A204.1 (cell line): ENCODE results near the gene CAMK1D.

Source experiments
- FAIRE-seq: peaks from 2 replicates; lab custom pipeline; 2012; peaks lifted over from hg19 to GRCh38; lab: Jason Lieb, UNC

The CAMK1D gene

DNA sequence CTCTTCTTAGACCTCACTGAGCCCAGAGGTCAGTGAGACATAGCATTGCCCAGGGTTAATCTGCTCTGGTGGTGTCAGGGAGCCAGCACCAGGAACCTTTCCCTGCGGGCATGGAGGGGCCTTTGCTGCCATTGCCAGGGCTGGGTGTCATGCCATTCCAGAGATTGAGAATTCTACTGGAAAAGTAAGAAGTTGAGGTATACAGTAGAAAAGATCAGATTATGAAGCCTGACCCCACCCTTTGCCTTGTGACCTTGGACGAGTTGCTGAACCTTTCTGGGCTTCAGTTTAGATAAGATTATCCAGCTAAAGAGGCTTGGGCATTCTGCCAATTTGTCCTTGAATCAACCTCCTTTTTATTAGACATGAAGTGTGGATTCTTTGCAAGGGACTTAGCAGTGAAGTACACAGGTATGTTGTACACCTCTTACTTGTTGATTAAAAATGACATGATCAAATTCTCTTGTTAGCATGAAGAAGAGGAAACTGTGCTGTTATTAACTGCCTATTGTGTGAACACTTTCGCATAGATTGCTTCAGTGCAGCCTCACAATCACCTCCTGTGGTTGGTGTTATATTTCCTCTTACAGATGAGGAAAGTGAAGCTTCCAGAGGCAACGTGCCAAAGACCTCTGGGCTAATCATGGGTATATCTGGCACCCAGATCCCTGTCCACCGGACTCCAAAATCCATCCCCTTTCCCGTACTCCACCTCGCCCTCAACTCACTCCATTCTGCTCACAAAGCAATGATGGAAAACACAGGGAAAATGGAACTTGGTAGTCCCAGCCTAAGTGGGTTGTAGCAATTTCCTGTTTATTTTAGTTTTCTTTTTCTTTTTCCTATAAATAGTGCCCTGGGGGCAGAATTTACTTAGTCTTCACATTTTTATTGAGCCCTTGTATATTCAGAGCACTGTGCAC is 151.3 kb downstream of the CAMK1D start:
- FAIRE-seq = no peak

- FAIRE-seq = no peak
These were observed 152.0 kb downstream of the CAMK1D start for GRCh38 chr10:12501324-12501723.

DNA sequence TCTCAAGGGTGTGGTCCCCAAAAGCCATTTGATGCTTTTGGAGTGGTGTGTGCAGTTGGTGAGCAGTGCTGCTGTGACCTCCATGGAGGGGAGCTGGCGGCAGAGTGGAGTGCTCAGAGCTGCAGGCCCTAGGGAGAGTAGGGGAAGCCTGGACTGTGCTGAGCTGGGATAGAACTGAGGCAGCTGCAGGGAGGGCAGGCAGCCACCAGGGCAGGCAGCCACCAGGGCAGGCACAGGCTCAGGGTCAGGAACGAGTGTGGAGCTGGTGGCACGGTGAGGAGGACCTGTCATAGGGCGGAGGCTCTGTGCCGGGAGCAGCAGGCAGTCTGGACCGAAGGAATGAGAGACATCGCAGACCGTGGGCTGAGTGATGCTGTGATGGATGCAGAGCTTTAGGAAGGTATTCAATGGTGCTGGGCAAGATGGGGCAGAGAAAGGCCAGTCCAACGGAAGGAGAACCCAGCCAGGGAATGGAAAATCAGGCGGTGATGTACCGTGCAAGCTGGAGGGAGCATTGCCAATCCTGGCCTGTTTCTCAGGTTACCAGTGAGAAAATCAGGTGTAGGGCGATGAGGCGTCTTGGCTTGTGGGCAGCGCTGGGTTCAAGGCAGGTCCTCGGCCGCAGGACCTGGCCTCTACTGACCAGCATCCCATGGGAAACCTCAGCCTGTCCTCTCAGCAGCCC is 152.6 kb downstream of the CAMK1D start:
- FAIRE-seq = no peak

DNA sequence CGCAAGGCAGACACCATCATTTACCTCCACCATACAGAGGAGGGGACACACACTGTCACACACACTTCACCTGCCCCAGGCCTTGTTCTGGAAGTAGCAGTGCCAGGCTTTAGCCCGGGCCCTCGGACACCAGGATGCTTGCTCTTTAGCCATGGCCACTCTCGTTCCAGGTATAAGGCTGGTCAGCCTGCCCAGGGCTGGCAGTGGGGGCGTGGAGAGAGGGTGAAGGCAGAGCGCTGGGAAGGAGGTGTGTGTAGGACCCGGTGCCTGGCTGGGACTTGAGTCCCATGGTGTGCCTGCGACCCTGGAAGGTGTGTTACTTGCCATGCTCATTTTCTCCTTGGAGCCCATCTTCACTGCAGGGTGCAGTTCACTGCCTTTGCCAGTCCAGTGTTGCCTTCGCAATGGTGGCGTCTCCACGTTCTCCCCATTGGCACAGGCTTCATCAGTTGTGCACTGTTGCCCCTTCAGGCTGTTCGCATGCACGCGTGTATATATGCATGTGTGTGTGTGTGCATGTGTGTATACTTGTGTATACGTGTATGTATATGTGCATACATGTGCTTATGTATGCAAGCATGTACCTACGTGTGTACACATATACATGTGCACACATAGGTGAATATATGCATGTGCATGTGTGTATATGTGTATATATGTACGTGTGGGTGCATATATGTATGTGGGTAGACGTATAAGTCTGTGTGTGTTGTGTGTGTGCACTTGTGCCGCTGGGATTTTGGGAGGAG is 153.4 kb downstream of the CAMK1D start:
- FAIRE-seq = no peak

DNA sequence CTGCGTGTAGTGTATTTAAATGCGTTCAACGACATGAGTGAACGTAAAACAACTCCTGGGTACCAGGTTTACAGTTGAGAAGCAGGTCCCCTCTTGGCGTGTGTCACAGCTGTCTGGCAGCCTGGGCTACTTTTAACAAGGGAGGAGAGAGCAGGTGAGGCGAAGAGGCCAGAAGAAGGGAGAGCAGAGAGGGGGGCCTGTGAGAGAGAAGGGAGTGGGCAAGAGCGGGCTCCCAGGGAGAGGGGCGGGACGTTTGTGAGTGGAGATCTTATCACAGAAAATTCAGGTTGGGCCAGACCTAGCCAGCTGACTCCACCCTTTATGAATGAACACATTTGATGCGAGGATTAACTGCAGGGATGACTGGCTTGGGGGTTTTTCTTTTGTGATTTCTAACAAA is 154.0 kb downstream of the CAMK1D start:
- FAIRE-seq = no peak

DNA sequence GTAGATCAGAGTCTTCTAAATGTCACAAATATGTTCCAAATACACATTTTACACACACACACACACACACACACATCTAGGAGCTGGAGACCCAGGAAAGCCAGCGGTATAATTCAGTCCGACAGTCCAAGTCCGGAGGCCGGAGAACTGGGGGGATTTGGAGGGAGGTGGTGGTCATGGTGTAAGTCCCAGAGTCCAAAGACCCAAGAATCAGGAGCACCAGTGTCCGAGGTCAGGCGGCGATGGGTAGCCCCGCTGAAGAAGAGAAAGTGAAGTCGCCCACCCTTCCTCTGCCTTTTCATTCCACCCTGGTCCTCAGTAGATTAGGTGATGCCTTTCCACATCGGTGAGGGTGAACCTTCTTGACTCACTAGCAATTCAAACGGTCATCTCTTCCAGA is 154.8 kb downstream of the CAMK1D start:
- FAIRE-seq = no peak

GRCh38 chr10:12504628-12505027 is 155.3 kb downstream of the CAMK1D start:
- FAIRE-seq = no peak

- FAIRE-seq = no peak
These were observed 156.3 kb downstream of the CAMK1D start for GRCh38 chr10:12505683-12506082.

DNA sequence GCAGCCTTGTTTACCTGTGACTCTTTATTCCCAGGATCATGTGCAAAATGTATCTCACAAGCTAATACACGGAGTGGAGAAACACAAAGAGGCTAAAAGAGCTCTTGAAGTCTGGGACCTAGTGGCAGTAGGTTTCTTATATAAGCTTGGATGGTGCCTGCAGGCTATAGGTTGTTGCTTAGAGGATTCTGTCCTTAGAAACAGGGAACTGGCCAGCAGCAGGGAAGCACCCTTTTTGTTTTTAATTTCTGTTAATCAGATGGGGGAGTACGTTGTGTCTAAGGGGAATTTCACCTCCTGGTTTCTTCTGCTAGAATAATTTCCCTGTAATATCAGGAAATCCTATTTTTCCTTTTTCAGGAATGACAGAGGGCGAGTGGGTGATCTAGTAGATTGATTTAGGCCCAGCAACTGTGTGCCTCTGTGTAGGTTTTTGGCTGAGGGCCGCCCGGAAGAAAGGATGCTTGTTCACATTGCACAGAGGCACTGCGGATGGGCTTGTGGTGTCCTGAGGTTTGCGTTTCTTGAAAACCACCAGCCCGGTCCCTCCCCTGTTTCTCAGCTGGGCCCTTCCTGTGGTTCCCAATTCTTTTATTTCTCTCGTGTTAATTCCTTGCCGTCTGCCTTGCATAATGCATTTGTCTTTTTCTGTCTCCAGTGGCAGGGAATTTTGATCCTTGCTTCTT is 158.0 kb downstream of the CAMK1D start:
- FAIRE-seq = no peak

GRCh38 chr10:12508165-12508564 is 158.8 kb downstream of the CAMK1D start:
- FAIRE-seq = no peak

- FAIRE-seq = no peak
These were observed 159.9 kb downstream of the CAMK1D start for GRCh38 chr10:12509016-12509793.

GRCh38 chr10:12509794-12510100 is 160.4 kb downstream of the CAMK1D start:
- no peak for FAIRE-seq

GRCh38 chr10:12510501-12510941 is 161.2 kb downstream of the CAMK1D start:
- no peak for FAIRE-seq

GRCh38 chr10:12510984-12511383 is 161.6 kb downstream of the CAMK1D start:
- no peak for FAIRE-seq

- no peak for FAIRE-seq
These were observed 162.3 kb downstream of the CAMK1D start for GRCh38 chr10:12511651-12512050.

GRCh38 chr10:12512332-12513002 is 163.1 kb downstream of the CAMK1D start:
- no peak for FAIRE-seq

- FAIRE-seq = no peak
These were observed 163.6 kb downstream of the CAMK1D start for GRCh38 chr10:12513003-12513365.

DNA sequence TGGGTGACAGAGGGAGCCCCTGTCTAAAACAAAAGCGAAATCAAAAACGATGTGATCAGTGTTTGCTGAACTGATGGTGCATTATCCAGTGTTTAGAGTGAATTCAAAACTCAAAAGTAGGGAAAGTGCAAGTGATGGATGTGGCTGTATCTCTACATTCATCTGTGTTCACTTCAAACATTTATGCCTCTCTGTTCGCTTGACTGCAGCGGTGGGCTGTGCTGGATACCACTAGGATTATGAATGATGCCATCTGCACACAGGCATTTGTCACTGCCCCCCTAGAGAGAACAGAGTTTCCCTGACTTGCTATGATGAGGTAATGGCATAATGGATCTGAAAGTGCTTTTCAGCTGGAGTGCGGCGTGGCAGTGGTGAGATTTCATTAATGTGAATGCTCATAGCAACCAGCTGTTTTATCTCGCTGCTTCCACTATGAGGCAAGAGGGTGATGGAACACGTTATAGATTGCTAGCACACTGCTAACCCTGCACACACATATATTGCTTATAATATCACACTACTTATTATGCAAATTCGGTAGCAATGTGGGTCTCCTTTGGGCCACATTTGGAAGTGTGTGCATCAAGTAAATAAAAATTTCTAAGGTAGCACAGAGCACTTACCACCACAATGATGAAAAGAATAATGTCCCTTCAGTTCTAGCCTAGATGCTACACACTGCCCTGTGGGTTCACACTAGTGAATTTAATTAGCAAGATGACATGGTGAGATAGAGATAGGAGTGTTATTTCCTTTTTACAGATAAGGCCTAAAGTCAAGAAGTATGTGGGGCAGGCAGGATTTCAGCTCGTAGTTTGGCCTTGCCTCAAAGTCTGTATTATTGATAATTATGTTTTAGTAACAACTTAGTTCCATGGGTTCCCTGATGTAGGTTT is 164.7 kb downstream of the CAMK1D start:
- no peak for FAIRE-seq

- no peak for FAIRE-seq
These were observed 168.7 kb downstream of the CAMK1D start for GRCh38 chr10:12518024-12518423.

DNA sequence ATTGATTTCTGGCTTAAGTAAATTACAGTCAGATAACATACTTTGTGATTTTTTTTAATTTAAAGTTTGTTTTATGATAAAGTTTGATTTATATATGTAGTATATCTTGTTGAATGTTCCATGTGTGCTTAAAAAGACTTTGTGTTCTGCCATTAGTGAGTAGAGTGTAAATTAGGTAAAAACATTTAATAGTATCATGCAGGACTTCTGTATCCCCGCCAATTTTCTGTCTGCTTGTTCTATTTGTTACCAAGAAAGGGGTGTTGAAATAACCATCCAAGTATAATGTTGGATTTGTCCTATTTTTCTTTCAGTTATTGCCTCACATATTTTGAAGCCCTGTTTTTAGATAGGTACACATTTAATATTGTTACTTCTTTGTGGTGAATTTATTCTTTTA is 172.1 kb downstream of the CAMK1D start:
- no peak for FAIRE-seq
